Ishikawa (cell line): ENCODE data around the gene SLC39A1.

Source experiments
- CEBPB ChIP-seq: IDR thresholded peaks from 2 replicates; pipeline ENCODE4 v1.6.1; 2012
- CREB1 ChIP-seq: IDR thresholded peaks from 2 replicates; pipeline ENCODE4 v1.6.1; 2012; ENCODE audit warnings: low read depth
- EGR1 ChIP-seq: IDR thresholded peaks from 2 replicates; pipeline ENCODE4 v1.6.1; 2012
- EP300 ChIP-seq: IDR thresholded peaks from 2 replicates; pipeline ENCODE4 v1.6.1; 2012; ENCODE audit warnings: borderline replicate concordance
- FOXM1 ChIP-seq: IDR thresholded peaks from 2 replicates; pipeline ENCODE4 v1.6.1; 2012; ENCODE audit warnings: low read depth, borderline replicate concordance
- MAX ChIP-seq: IDR thresholded peaks from 2 replicates; pipeline ENCODE4 v1.6.1; 2012
- NFIC ChIP-seq: IDR thresholded peaks from 2 replicates; pipeline ENCODE4 v1.6.1; 2012
- RAD21 ChIP-seq: IDR thresholded peaks from 2 replicates; pipeline ENCODE4 v1.6.1; 2012; ENCODE audit warnings: low read depth
- REST ChIP-seq: IDR thresholded peaks from 2 replicates; pipeline ENCODE4 v1.6.1; 2012; ENCODE audit warnings: low read depth, mild to moderate bottlenecking
- TAF1 ChIP-seq: IDR thresholded peaks from 2 replicates; pipeline ENCODE4 v1.6.1; 2012; ENCODE audit warnings: low read depth, mild to moderate bottlenecking
- TCF12 ChIP-seq: IDR thresholded peaks from 2 replicates; pipeline ENCODE4 v1.6.1; 2012; ENCODE audit warnings: low read depth
- TEAD4 ChIP-seq: IDR thresholded peaks from 2 replicates; pipeline ENCODE4 v1.6.1; 2012
- USF1 ChIP-seq: IDR thresholded peaks from 2 replicates; pipeline ENCODE4 v1.6.1; 2012
- YY1 ChIP-seq: IDR thresholded peaks from 2 replicates; pipeline ENCODE4 v1.6.1; 2012; ENCODE audit warnings: low read depth
- ZBTB7A ChIP-seq: IDR thresholded peaks from 2 replicates; pipeline ENCODE4 v1.6.1; 2012; ENCODE audit warnings: low read depth

The SLC39A1 gene

GRCh38 chr1:153932156-153933131 lies 30.9 kb downstream of the SLC39A1 start:
- TF ChIP-seq YY1 (no peak), CEBPB (no peak), ZBTB7A (no peak), MAX (no peak), EGR1 (no peak), REST (no peak), TAF1 (no peak), NFIC (no peak), TEAD4 (no peak), USF1 (no peak), RAD21 (no peak), EP300 (no peak), CREB1 (no peak), TCF12 (no peak), FOXM1 (no peak)

GRCh38 chr1:153929981-153930948 lies 33.1 kb downstream of the SLC39A1 start:
- TF ChIP-seq ZBTB7A, result no peak

GRCh38 chr1:153929426-153929825 lies 33.9 kb downstream of the SLC39A1 start:
- no peak for TF ChIP-seq REST
- TF ChIP-seq RAD21, result no peak
- TF ChIP-seq FOXM1, result no peak
- TF ChIP-seq ZBTB7A, result no peak
- no peak for TF ChIP-seq EGR1
- TF ChIP-seq USF1, result no peak
- TF ChIP-seq EP300, result no peak
- no peak for TF ChIP-seq MAX
- no peak for TF ChIP-seq TCF12
- no peak for TF ChIP-seq TAF1
- no peak for TF ChIP-seq CREB1
- TF ChIP-seq TEAD4, result no peak
- no peak for TF ChIP-seq NFIC
- TF ChIP-seq YY1, result no peak
- TF ChIP-seq CEBPB, result no peak

- TF ChIP-seq EP300 (no peak), MAX (no peak), TCF12 (no peak), USF1 (no peak), EGR1 (no peak), CEBPB (no peak), REST (no peak), TAF1 (no peak), FOXM1 (no peak), ZBTB7A (no peak), YY1 (no peak), CREB1 (no peak), RAD21 (no peak), NFIC (no peak), TEAD4 (no peak)
Observed at GRCh38 chr1:153928791-153929341, 34.5 kb downstream of the SLC39A1 start.
